HG03097 (cell line): ENCODE measurements around the gene SOHLH1.

ENCODE experiments used
- ATAC-seq: cut with Tn5 transposase; IDR thresholded peaks from one replicate; pipeline ENCODE4 v1.9.1; 2021; ENCODE audit not compliant: unreplicated experiment, low FRiP score

SOHLH1 gene

GRCh38 chr9:135731454-135731853 lies 32.2 kb upstream of the SOHLH1 start:
- ATAC-seq: no peak

GRCh38 chr9:135729480-135729879 lies 30.2 kb upstream of the SOHLH1 start:
- ATAC-seq: no peak

- no peak for ATAC-seq
Measured at GRCh38 chr9:135728436-135729110, 29.3 kb upstream of the SOHLH1 start.

- no peak for ATAC-seq
Measured at GRCh38 chr9:135727257-135727875, 28.1 kb upstream of the SOHLH1 start.

- ATAC-seq: no peak
Measured at GRCh38 chr9:135726138-135726853, 27.0 kb upstream of the SOHLH1 start.

- no peak for ATAC-seq
Measured at GRCh38 chr9:135724186-135724787, 25.0 kb upstream of the SOHLH1 start.

GRCh38 chr9:135722365-135722764 lies 23.1 kb upstream of the SOHLH1 start:
- ATAC-seq: no peak

- no peak for ATAC-seq
Measured at GRCh38 chr9:135719472-135719871, 20.2 kb upstream of the SOHLH1 start.

- no peak for ATAC-seq
Measured at GRCh38 chr9:135718616-135719015, 19.3 kb upstream of the SOHLH1 start.

GRCh38 chr9:135717410-135717809 lies 18.1 kb upstream of the SOHLH1 start:
- no peak for ATAC-seq

GRCh38 chr9:135716045-135716444 lies 16.8 kb upstream of the SOHLH1 start:
- ATAC-seq: no peak

- no peak for ATAC-seq
Measured at GRCh38 chr9:135715056-135715595, 15.8 kb upstream of the SOHLH1 start.

GRCh38 chr9:135714242-135715055 lies 15.2 kb upstream of the SOHLH1 start:
- ATAC-seq: no peak

- no peak for ATAC-seq
Measured at GRCh38 chr9:135712613-135713295, 13.5 kb upstream of the SOHLH1 start.

GRCh38 chr9:135711881-135712280 lies 12.6 kb upstream of the SOHLH1 start:
- no peak for ATAC-seq

GRCh38 chr9:135711391-135711790 lies 12.1 kb upstream of the SOHLH1 start:
- ATAC-seq: no peak

- no peak for ATAC-seq
Measured at GRCh38 chr9:135708164-135708563, 8.9 kb upstream of the SOHLH1 start.

GRCh38 chr9:135707252-135708138 lies 8.2 kb upstream of the SOHLH1 start:
- ATAC-seq: no peak

GRCh38 chr9:135706288-135706687 lies 7.0 kb upstream of the SOHLH1 start:
- ATAC-seq: no peak
